ENCODE data around the gene CORO7.

CORO7 gene

DNA sequence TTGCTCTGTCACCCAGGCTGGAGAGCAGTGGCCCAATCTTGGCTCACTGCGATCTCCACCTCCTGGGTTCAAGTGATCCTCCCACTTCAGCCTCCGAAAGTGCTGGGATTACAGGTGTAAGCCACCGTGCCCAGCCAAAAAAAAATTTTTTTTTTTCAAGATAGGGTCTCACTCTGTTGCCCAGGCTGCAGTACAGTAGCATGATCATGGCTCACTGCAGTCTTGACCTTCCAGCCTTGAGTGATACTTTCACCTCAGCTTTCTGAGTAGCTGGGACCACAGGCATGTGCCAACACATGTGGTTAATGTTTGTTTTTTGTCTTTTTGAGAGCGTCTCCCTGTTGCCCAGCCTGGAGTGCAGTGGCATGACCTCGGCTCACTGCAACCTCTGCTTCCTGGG, 63.6 kb downstream of the CORO7 start:
- H3K4me2 ChIP-seq (ENCODE audit: insufficient read depth, low read length, poor library complexity, severe bottlenecking): no peak overlapping the region
- no peak for DNase-seq (ENCODE audit: low spot score)
- H3K9ac ChIP-seq (ENCODE audit: low read depth, low read length, poor library complexity): no peak overlapping the region
- no peak overlapping the region for H3K14ac ChIP-seq (ENCODE audit: low read length)
- H2AK5ac ChIP-seq (ENCODE audit: low read depth, low read length): no peak overlapping the region
- H3K27me3 ChIP-seq (ENCODE audit: control insufficient read depth in 3 of 3, insufficient read depth in 3 of 3, low read depth in 1 of 3, low read length in 3 of 3): no peaks in the 10 kb centered on the region
- H2BK15ac ChIP-seq (ENCODE audit: low read length): no peak overlapping the region
- H2BK120ac ChIP-seq (ENCODE audit: low read depth, low read length): no peak overlapping the region
- no peak overlapping the region for H2BK12ac ChIP-seq (ENCODE audit: low read length)
- no peak overlapping the region for H2AFZ ChIP-seq (ENCODE audit: low read length)
- no peak overlapping the region for H2BK5ac ChIP-seq (ENCODE audit: low read length)
- H4K91ac ChIP-seq (ENCODE audit: low read depth, low read length, poor library complexity): no peak overlapping the region
- H3K27ac ChIP-seq (replicated peaks; ENCODE audit: low read length): no peak overlapping the region
- no peak overlapping the region for H3K23ac ChIP-seq (ENCODE audit: low read depth, low read length, poor library complexity)
- no peak overlapping the region for H3K18ac ChIP-seq (ENCODE audit: low read length)
- H3K36me3 ChIP-seq (replicated peaks in 1 of 2; ENCODE audit: control insufficient read depth in 2 of 2, insufficient read depth in 2 of 2, low read length in 2 of 2): peaks cover 0 to 13% of the 10 kb centered on the region in 2 donors
- no peak overlapping the region for H3K4me3 ChIP-seq (ENCODE audit: low read length in 2 of 2)
- no CpG with 5 or more reads among the region's 5 CpGs for WGBS, 2 donors (ENCODE audit: extremely low coverage in 2 of 2, insufficient read length in 2 of 2, insufficient replicate concordance in 1 of 2)
- no peaks in the 10 kb centered on the region for H3K9me3 ChIP-seq (replicated peaks in 1 of 2; ENCODE audit: control insufficient read depth in 2 of 2, insufficient read depth in 1 of 2, low read depth in 1 of 2, low read length in 2 of 2)
- H3K4me1 ChIP-seq (ENCODE audit: control insufficient read depth in 2 of 2, insufficient read depth in 1 of 2, low read depth in 1 of 2, low read length in 2 of 2): peaks cover 2 to 4% of the 10 kb centered on the region in 2 donors
- H4K8ac ChIP-seq (ENCODE audit: low read depth, low read length): no peak overlapping the region
- no peak overlapping the region for H3K4ac ChIP-seq (ENCODE audit: low read length)
- H3K79me1 ChIP-seq (ENCODE audit: low read depth, low read length): peaks cover 7% of the 10 kb centered on the region

DNA sequence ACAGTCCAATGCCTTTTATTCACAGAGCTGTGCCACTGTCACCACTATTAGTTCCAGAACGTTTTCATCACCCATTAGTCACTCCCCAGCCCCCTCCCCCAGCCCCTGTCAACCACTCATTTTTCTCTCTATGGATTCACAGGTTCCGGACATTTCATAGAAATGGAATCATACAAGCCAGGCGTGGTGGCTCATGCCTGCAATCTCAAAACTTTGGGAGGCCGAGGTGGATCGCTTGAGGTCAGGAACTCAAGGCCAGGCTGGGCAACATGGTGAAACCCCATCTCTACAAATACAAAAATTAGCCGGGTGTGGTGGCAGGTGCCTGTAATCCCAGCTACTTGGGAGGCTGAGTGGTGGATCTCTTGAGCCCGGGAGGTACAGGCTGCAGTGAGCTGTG, 64.5 kb downstream of the CORO7 start:
- no peak overlapping the region for H3K4me2 ChIP-seq (ENCODE audit: insufficient read depth, low read length, poor library complexity, severe bottlenecking)
- H3K36me3 ChIP-seq (replicated peaks in 1 of 2; ENCODE audit: control insufficient read depth in 2 of 2, insufficient read depth in 2 of 2, low read length in 2 of 2): peaks cover 5 to 21% of the 10 kb centered on the region in 2 donors
- H2AK5ac ChIP-seq (ENCODE audit: low read depth, low read length): no peak overlapping the region
- H2BK5ac ChIP-seq (ENCODE audit: low read length): no peak overlapping the region
- H3K14ac ChIP-seq (ENCODE audit: low read length): no peak overlapping the region
- no peak overlapping the region for H3K27ac ChIP-seq (replicated peaks; ENCODE audit: low read length)
- H4K91ac ChIP-seq (ENCODE audit: low read depth, low read length, poor library complexity): no peak overlapping the region
- H3K79me1 ChIP-seq (ENCODE audit: low read depth, low read length): peaks cover 10% of the 10 kb centered on the region
- H3K27me3 ChIP-seq (ENCODE audit: control insufficient read depth in 3 of 3, insufficient read depth in 3 of 3, low read depth in 1 of 3, low read length in 3 of 3): no peaks in the 10 kb centered on the region
- no peak overlapping the region for H3K9ac ChIP-seq (ENCODE audit: low read depth, low read length, poor library complexity)
- DNase-seq (ENCODE audit: low spot score): no peak
- H3K4me1 ChIP-seq (ENCODE audit: control insufficient read depth in 2 of 2, insufficient read depth in 1 of 2, low read depth in 1 of 2, low read length in 2 of 2): peaks cover 2 to 4% of the 10 kb centered on the region in 2 donors
- H2BK12ac ChIP-seq (ENCODE audit: low read length): no peak overlapping the region
- no peak overlapping the region for H3K18ac ChIP-seq (ENCODE audit: low read length)
- no peak overlapping the region for H3K4ac ChIP-seq (ENCODE audit: low read length)
- H3K9me3 ChIP-seq (replicated peaks in 1 of 2; ENCODE audit: control insufficient read depth in 2 of 2, insufficient read depth in 1 of 2, low read depth in 1 of 2, low read length in 2 of 2): no peaks in the 10 kb centered on the region
- H3K4me3 ChIP-seq (ENCODE audit: low read length in 2 of 2): peak overlapping the region in 1 of 2 donors; percentile 29
- H2BK120ac ChIP-seq (ENCODE audit: low read depth, low read length): no peak overlapping the region
- no CpG with 5 or more reads among the region's 7 CpGs for WGBS, 2 donors (ENCODE audit: extremely low coverage in 2 of 2, insufficient read length in 2 of 2, insufficient replicate concordance in 1 of 2)
- peak overlapping the region; percentile 42 for H2AFZ ChIP-seq (ENCODE audit: low read length)
- H4K8ac ChIP-seq (ENCODE audit: low read depth, low read length): no peak overlapping the region
- H2BK15ac ChIP-seq (ENCODE audit: low read length): no peak overlapping the region
- H3K23ac ChIP-seq (ENCODE audit: low read depth, low read length, poor library complexity): no peak overlapping the region

DNA sequence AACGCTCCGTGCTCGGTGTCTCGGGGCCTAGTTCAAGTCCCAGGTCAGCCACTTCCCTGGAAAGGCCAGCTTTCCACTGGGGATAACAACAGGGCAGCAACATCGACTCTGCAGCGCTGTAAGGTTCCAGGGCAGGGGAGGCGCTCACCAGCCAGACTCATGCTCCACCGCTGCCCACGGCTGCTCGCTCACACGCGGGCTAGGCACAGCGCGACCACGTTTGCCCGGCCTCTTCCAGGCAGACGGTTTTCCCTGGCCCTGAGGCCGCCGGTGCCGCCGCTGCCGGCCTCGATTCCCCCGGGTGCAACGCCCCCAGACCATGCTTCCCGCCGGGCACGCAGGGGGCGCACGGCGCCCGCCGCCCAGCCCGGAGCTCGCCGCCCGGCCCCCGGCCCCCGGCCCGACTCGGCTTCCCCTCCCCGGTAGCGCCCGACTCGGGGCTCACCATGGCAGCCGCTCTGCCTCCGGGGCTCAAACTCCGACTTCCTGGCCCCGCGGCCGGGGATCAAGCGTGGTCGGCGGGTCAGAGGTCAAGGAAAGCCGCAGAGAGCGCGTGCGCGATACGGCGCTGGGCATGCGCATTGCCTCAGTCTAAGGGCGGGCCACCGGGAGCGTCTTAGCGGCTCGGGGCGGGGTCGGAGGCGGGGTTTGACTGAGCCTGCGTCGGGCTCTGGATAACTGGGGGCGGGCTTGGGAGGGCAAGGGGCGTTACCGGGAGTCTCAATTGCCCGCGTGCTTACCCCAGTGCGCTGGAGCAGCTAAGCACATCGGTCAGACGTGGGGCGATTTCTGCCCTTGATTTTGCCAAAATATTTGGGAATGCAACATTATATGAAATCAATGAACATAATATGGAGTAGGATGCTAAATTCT, 65.4 kb downstream of the CORO7 start, which contains the start of gene PAM16:
Gene PAM16 (minus strand): TSS at position 535 of the 873 bp plus-strand sequence. CDS start 87 bp downstream, at position 448.
- peak within 1 kb of the TSS; percentile 90 for H4K91ac ChIP-seq (ENCODE audit: low read depth, low read length, poor library complexity)
- peak within 1 kb of the TSS; percentile 85 for H3K23ac ChIP-seq (ENCODE audit: low read depth, low read length, poor library complexity)
- H3K4me1 ChIP-seq (ENCODE audit: control insufficient read depth in 2 of 2, insufficient read depth in 1 of 2, low read depth in 1 of 2, low read length in 2 of 2): peaks cover 2 to 4% of the 10 kb centered on the region in 2 donors
- peak within 1 kb of the TSS; percentile 86 for H2AFZ ChIP-seq (ENCODE audit: low read length)
- H3K4ac ChIP-seq (ENCODE audit: low read length): no peak within 1 kb of the TSS
- no peak within 1 kb of the TSS for H4K8ac ChIP-seq (ENCODE audit: low read depth, low read length)
- DNase-seq (ENCODE audit: low spot score): peak; percentile 97
- H3K79me1 ChIP-seq (ENCODE audit: low read depth, low read length): peaks cover 10% of the 10 kb centered on the region
- H2BK15ac ChIP-seq (ENCODE audit: low read length): peak within 1 kb of the TSS; percentile 43
- H3K4me3 ChIP-seq (ENCODE audit: low read length in 2 of 2): peak within 1 kb of the TSS; percentile 74 to 94
- H3K9ac ChIP-seq (ENCODE audit: low read depth, low read length, poor library complexity): peak within 1 kb of the TSS; percentile 100
- no peaks in the 10 kb centered on the region for H3K27me3 ChIP-seq (ENCODE audit: control insufficient read depth in 3 of 3, insufficient read depth in 3 of 3, low read depth in 1 of 3, low read length in 3 of 3)
- H2BK5ac ChIP-seq (ENCODE audit: low read length): no peak within 1 kb of the TSS
- peak within 1 kb of the TSS; percentile 59 for H3K4me2 ChIP-seq (ENCODE audit: insufficient read depth, low read length, poor library complexity, severe bottlenecking)
- H2AK5ac ChIP-seq (ENCODE audit: low read depth, low read length): peak within 1 kb of the TSS; percentile 24
- H2BK120ac ChIP-seq (ENCODE audit: low read depth, low read length): no peak within 1 kb of the TSS
- H3K36me3 ChIP-seq (replicated peaks in 1 of 2; ENCODE audit: control insufficient read depth in 2 of 2, insufficient read depth in 2 of 2, low read length in 2 of 2): peaks cover 5 to 26% of the 10 kb centered on the region in 2 donors
- H3K14ac ChIP-seq (ENCODE audit: low read length): no peak within 1 kb of the TSS
- no peaks in the 10 kb centered on the region for H3K9me3 ChIP-seq (replicated peaks in 1 of 2; ENCODE audit: control insufficient read depth in 2 of 2, insufficient read depth in 1 of 2, low read depth in 1 of 2, low read length in 2 of 2)
- peak within 1 kb of the TSS; percentile 56 for H3K27ac ChIP-seq (replicated peaks; ENCODE audit: low read length)
- H2BK12ac ChIP-seq (ENCODE audit: low read length): no peak within 1 kb of the TSS
- peak within 1 kb of the TSS; percentile 94 for H3K18ac ChIP-seq (ENCODE audit: low read length)
- WGBS, 2 donors (ENCODE audit: extremely low coverage in 2 of 2, insufficient read length in 2 of 2, insufficient replicate concordance in 1 of 2): no CpG with 5 or more reads among the region's 81 CpGs

DNA sequence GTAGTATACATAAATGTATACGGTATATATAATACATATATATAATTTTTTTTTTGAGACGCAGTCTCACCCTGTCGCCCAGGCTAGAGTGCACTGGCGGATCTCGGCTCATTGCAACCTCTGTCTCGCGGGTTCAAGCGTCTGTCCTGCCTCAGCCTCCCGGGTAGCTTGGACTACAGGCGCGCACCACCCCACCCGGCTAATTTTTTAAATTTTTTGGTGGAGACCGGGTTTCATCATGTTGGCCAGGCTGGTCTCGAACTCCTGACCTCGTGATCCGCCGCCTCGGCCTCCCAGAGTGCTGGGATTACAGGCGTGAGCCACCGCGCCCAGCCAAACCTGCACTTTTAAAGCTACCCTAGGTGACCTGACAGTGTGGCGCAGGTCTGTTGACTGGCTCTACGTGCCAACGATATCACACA, 66.0 kb downstream of the CORO7 start:
- Histone ChIP-seq H3K4me1 (ENCODE audit: control insufficient read depth in 2 of 2, insufficient read depth in 1 of 2, low read depth in 1 of 2, low read length in 2 of 2) (peaks cover 2 to 4% of the 10 kb centered on the region in 2 donors), H3K23ac (ENCODE audit: low read depth, low read length, poor library complexity) (peak overlapping the region; percentile 85), H4K91ac (ENCODE audit: low read depth, low read length, poor library complexity) (no peak overlapping the region), H2BK15ac (ENCODE audit: low read length) (no peak overlapping the region), H3K9me3 (replicated peaks in 1 of 2; ENCODE audit: control insufficient read depth in 2 of 2, insufficient read depth in 1 of 2, low read depth in 1 of 2, low read length in 2 of 2) (no peaks in the 10 kb centered on the region), H3K9ac (ENCODE audit: low read depth, low read length, poor library complexity) (peak overlapping the region; percentile 100), H2BK5ac (ENCODE audit: low read length) (no peak overlapping the region), H2BK120ac (ENCODE audit: low read depth, low read length) (no peak overlapping the region), H3K18ac (ENCODE audit: low read length) (no peak overlapping the region), H3K27ac (replicated peaks; ENCODE audit: low read length) (no peak overlapping the region), H3K79me1 (ENCODE audit: low read depth, low read length) (peaks cover 15% of the 10 kb centered on the region), H2BK12ac (ENCODE audit: low read length) (no peak overlapping the region), H2AK5ac (ENCODE audit: low read depth, low read length) (peak overlapping the region; percentile 24), H4K8ac (ENCODE audit: low read depth, low read length) (no peak overlapping the region), H3K4ac (ENCODE audit: low read length) (no peak overlapping the region), H3K36me3 (replicated peaks in 1 of 2; ENCODE audit: control insufficient read depth in 2 of 2, insufficient read depth in 2 of 2, low read length in 2 of 2) (peaks cover 5 to 31% of the 10 kb centered on the region in 2 donors), H3K4me3 (ENCODE audit: low read length in 2 of 2) (peak overlapping the region; percentile 74 to 94), H3K27me3 (ENCODE audit: control insufficient read depth in 3 of 3, insufficient read depth in 3 of 3, low read depth in 1 of 3, low read length in 3 of 3) (no peaks in the 10 kb centered on the region), H3K14ac (ENCODE audit: low read length) (no peak overlapping the region), H2AFZ (ENCODE audit: low read length) (peak overlapping the region; percentile 86), H3K4me2 (ENCODE audit: insufficient read depth, low read length, poor library complexity, severe bottlenecking) (peak overlapping the region; percentile 59)
- WGBS, 2 donors (ENCODE audit: extremely low coverage in 2 of 2, insufficient read length in 2 of 2, insufficient replicate concordance in 1 of 2): no CpG with 5 or more reads among the region's 24 CpGs
- DNase-seq (ENCODE audit: low spot score): no peak
